ENCODE measurements around the gene PPM1H.

DNA sequence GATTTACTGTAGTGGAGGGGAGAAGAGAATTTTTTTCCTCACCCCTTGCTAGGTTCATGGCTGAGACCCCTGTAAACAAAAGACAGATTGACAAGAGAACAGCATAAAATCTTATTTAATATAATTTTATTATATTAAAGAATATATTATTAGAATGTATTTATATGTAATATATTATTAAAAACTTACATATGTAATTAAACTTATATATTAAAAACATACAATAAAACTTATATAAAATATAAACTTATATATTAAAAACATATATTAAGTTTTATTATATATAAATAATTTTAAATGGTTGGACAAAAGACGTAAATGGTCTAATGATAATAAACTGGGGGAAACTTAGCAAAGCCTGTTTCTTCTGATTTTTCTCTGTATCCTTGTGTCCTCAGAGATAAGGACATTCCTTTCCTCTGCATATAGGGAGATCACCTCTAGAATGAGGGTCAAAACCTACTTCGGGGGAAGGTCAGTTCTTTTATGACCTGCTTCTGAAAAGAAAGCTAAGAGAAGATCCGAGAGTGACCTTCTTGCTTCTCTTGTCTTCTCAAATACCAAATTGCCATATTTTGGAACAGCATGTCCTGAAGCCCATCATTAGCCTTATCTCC, 8.9 kb upstream of the PPM1H start:
- TF ChIP-seq, protein P1, sequence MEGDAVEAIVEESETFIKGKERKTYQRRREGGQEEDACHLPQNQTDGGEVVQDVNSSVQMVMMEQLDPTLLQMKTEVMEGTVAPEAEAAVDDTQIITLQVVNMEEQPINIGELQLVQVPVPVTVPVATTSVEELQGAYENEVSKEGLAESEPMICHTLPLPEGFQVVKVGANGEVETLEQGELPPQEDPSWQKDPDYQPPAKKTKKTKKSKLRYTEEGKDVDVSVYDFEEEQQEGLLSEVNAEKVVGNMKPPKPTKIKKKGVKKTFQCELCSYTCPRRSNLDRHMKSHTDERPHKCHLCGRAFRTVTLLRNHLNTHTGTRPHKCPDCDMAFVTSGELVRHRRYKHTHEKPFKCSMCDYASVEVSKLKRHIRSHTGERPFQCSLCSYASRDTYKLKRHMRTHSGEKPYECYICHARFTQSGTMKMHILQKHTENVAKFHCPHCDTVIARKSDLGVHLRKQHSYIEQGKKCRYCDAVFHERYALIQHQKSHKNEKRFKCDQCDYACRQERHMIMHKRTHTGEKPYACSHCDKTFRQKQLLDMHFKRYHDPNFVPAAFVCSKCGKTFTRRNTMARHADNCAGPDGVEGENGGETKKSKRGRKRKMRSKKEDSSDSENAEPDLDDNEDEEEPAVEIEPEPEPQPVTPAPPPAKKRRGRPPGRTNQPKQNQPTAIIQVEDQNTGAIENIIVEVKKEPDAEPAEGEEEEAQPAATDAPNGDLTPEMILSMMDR (conservative IDR thresholded peaks at IDR 0.05; ENCODE audit: low read depth, low read length), result no peak
- no peak for TF ChIP-seq EZH2 (IDR thresholded peaks at IDR 0.05; ENCODE audit: low read length, unreplicated experiment)
- no peak for TF ChIP-seq EZH2phosphoT487 (IDR thresholded peaks at IDR 0.05; ENCODE audit: borderline replicate concordance, low read length)
